ENCODE results near the gene ITPA. TPM values are rescaled to one million over a fixed set of nuclear protein-coding genes. Genes with fewer than 3 reads are reported as not detected.

ITPA gene
- total RNA-seq, 4 donors from 2014 or later: 15.0 to 95.7 (median 39.6) TPM

DNA sequence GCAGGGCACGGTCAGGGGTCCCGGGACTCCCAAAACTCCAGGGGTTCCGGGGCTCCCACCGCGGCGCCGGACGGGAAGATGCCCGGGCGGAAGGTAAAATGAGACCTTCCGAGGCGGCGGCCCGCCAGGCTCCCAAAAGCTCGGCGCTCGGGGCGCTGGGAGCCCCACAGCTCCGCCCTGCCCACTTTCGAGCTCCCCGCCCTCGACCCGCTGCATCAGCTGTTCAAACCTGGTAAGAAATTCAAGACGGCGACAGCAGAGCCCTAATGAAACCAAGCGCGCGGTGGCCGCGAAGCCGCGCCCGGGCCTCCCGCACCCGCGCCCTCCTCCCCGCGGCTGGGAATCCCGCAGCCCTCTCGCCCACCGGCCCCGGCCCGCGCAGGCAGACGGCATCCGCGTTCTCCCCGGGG lies 29.3 kb downstream of the ITPA start:
- no peaks in the 10 kb centered on the region for H3K36me3 ChIP-seq
- intact Hi-C loops (cut with DNase I; ENCODE audit: low total_unique reads): no loop called here
- H3K9me3 ChIP-seq: no peaks in the 10 kb centered on the region
- peaks cover 89% of the 10 kb centered on the region for H3K27me3 ChIP-seq
- in situ Hi-C loops (cut with MboI; ENCODE audit: low pct_ligation_motif_present in 1 of 4, low pct_unique_long_range_greater_than_20kb in 1 of 4, low sequenced_read_pairs in 3 of 4): no loop called here
- no peak overlapping the region for H3K27ac ChIP-seq
- WGBS, 2 donors (ENCODE audit: low coverage in 1 of 2): 1% methylated on average over 48 of the region's 48 CpGs; no CpG with 5 or more reads in 1 of the 2 donors
- peak overlapping the region; percentile 47 to 83 (median 61) for H3K4me3 ChIP-seq
- TF ChIP-seq, protein P1, sequence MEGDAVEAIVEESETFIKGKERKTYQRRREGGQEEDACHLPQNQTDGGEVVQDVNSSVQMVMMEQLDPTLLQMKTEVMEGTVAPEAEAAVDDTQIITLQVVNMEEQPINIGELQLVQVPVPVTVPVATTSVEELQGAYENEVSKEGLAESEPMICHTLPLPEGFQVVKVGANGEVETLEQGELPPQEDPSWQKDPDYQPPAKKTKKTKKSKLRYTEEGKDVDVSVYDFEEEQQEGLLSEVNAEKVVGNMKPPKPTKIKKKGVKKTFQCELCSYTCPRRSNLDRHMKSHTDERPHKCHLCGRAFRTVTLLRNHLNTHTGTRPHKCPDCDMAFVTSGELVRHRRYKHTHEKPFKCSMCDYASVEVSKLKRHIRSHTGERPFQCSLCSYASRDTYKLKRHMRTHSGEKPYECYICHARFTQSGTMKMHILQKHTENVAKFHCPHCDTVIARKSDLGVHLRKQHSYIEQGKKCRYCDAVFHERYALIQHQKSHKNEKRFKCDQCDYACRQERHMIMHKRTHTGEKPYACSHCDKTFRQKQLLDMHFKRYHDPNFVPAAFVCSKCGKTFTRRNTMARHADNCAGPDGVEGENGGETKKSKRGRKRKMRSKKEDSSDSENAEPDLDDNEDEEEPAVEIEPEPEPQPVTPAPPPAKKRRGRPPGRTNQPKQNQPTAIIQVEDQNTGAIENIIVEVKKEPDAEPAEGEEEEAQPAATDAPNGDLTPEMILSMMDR (IDR thresholded peaks at IDR 0.05): no peak
- TF ChIP-seq POLR2A (IDR thresholded peaks at IDR 0.05) (no peak), EP300 (IDR thresholded peaks at IDR 0.05; ENCODE audit: low read depth) (no peak), POLR2AphosphoS5 (IDR thresholded peaks at IDR 0.05) (no peak)
- peak; percentile 35 for DNase-seq
- peaks cover 6 to 25% (median 18%) of the 10 kb centered on the region in 4 donors for H3K4me1 ChIP-seq

DNA sequence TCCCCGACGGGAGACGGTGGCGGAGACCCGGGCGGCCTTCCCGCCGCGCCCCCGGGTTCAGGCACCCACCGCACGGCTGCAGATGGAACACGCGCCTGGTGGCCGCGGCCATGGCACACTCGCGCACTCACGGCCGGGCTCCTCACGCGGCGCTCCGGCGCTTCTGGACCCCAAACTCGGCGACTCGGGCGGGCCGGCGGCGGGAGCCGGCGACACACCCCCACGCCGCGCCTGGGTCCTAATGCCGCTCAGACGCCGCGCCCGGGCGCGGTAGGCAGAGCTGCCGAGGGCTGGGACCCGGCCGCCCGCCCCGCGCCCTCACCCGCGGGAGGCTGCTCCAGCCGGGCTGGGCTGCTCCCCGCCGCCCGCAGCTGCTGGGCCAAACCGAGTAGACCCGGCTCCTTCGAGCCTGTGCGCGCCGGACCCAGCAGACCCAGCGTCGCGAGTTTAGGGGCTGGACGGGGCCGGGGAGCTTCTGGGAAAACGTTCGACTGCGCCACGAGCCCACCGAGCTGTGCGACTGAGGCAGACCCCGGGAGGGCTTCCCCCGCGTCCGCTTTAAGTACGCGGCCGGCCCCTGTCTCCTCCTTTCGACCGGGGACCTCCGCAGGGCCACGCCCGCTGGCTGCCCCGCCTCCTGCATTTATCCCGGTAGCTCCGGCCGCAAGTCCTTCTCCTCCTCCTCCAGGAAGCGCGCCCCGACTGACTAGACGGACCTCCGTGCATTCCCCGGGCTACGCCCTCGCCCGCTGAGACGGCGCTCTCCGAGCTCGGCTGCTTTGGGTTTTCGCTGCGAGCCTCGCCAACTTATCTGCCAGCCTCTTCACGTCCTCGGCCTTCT lies 29.9 kb downstream of the ITPA start, which contains the start of gene SLC4A11:
Gene SLC4A11, minus strand, starts transcription at position 165 of the 841 bp plus-strand sequence. Its CDS starts 53 bp downstream, at position 112.
- Histone ChIP-seq H3K27me3 (peaks cover 96% of the 10 kb centered on the region), H3K9me3 (no peaks in the 10 kb centered on the region), H3K36me3 (no peaks in the 10 kb centered on the region), H3K4me3 (peak within 1 kb of the TSS; percentile 47 to 83 (median 61)), H3K27ac (peak within 1 kb of the TSS in 1 of 4 donors; percentile 11), H3K4me1 (peaks cover 6 to 25% (median 18%) of the 10 kb centered on the region in 4 donors)
- in situ Hi-C loops (cut with MboI; ENCODE audit: low pct_ligation_motif_present in 1 of 4, low pct_unique_long_range_greater_than_20kb in 1 of 4, low sequenced_read_pairs in 3 of 4) (no loop called here), intact Hi-C loops (cut with DNase I; ENCODE audit: low total_unique reads) (no loop called here)
- TF ChIP-seq POLR2AphosphoS5 (IDR thresholded peaks at IDR 0.05) (no peak), EP300 (IDR thresholded peaks at IDR 0.05; ENCODE audit: low read depth) (no peak), POLR2A (IDR thresholded peaks at IDR 0.05) (no peak)
- TF ChIP-seq, protein P1 (IDR thresholded peaks at IDR 0.05): no peak
- peak; percentile 77 for DNase-seq
- 2% methylated on average over 93 of the region's 107 CpGs; no CpG with 5 or more reads in 1 of the 2 donors for WGBS, 2 donors (ENCODE audit: low coverage in 1 of 2)

DNA sequence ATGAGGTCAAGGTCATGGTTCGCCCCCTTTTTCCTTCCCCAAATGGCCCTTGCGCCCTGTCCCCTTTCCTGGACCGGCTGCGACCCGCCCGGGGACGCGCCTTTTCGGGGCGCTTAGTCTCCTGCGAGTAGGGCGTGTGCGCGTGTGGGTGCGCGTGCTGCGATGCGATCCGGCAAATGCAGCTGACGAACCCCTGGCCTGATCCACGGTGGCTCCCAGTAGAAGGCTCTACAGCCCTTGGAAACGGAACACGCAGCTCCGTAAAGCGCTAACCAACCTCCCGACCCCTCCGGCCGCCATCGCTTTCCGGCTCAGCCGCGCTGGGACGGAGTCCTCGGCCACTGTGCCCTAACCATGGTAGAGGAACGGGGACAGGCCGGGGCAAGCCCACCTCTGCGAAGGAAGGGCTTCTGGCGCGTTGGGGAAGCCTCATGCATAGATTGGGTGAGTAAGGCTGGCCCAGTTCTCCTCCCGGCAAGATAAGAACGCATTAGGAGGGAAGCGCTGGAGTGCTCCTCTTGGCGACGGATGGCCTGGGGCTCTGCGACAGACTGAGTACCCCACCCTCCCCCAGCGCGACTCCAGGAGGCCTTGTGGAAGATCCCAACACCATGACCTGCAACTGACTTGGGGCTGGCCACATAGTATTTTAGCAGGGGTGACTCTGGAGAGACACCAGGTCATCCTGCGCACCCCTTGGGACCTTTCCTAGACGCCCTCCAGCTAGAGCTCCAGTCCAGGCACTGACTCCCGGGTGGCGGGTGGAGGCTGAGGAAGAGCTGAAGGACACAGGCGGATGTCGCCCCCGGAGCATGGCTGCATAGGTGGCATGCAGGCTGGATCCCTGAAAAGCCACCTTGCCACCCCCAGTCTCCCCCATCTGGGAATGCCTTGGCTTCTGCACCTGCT lies 30.8 kb downstream of the ITPA start:
- H3K4me1 ChIP-seq: peaks cover 6 to 25% (median 18%) of the 10 kb centered on the region in 4 donors
- H3K4me3 ChIP-seq: peak overlapping the region; percentile 47 to 83 (median 61)
- H3K27ac ChIP-seq: no peak overlapping the region
- intact Hi-C loops (cut with DNase I; ENCODE audit: low total_unique reads) (no loop called here), in situ Hi-C loops (cut with MboI; ENCODE audit: low pct_ligation_motif_present in 1 of 4, low pct_unique_long_range_greater_than_20kb in 1 of 4, low sequenced_read_pairs in 3 of 4) (no loop called here)
- DNase-seq: no peak
- 19% methylated on average over 49 of the region's 54 CpGs; no CpG with 5 or more reads in 1 of the 2 donors for WGBS, 2 donors (ENCODE audit: low coverage in 1 of 2)
- TF ChIP-seq POLR2AphosphoS5 (IDR thresholded peaks at IDR 0.05): no peak
- no peak for TF ChIP-seq POLR2A (IDR thresholded peaks at IDR 0.05)
- TF ChIP-seq, protein P1 (IDR thresholded peaks at IDR 0.05): no peak
- no peak for TF ChIP-seq EP300 (IDR thresholded peaks at IDR 0.05; ENCODE audit: low read depth)
- peaks cover 93% of the 10 kb centered on the region for H3K27me3 ChIP-seq
- H3K36me3 ChIP-seq: no peaks in the 10 kb centered on the region
- H3K9me3 ChIP-seq: no peaks in the 10 kb centered on the region
